ENCODE measurements around the gene MAP3K4. TPM values are rescaled to one million over a fixed set of nuclear protein-coding genes. Genes with fewer than 3 reads are reported as not detected.

MAP3K4 gene
- total and polyA plus RNA-seq, 2 of the 8 experiments (the other 6 are each of a cell fraction or from before 2014, with no cell fraction given) = 16.6 to 51.6 TPM

- peaks cover 14 to 92% of the 10 kb centered on the region in 2 experiments for H3K79me2 ChIP-seq (ENCODE audit: control insufficient read depth in 1 of 2, insufficient read depth in 2 of 2, low read length in 2 of 2)
- no peak overlapping the region for H3K27ac ChIP-seq (ENCODE audit: low read depth, low read length)
- peaks cover 10% of the 10 kb centered on the region for H3K79me1 ChIP-seq (ENCODE audit: low read depth, low read length)
- H3K36me3 ChIP-seq (ENCODE audit: control insufficient read depth in 2 of 4, insufficient read depth in 4 of 4, low read length in 3 of 4) = no peaks in the 10 kb centered on the region; a peak in 3 of 8 replicates
- H4K20me1 ChIP-seq (replicated peaks in 1 of 2; ENCODE audit: control insufficient read depth in 1 of 2, insufficient read depth in 2 of 2, low read length in 2 of 2) = peaks cover 3 to 16% of the 10 kb centered on the region in 2 experiments
- no peak overlapping the region for H3K9ac ChIP-seq (replicated peaks in 1 of 4; ENCODE audit: extremely low read depth in 1 of 4, low read depth in 3 of 4, low read length in 3 of 4)
- H3K4me2 ChIP-seq (ENCODE audit: insufficient read depth in 1 of 2, low read depth in 2 of 2, low read length in 2 of 2) = no peak overlapping the region
- H2BK15ac ChIP-seq (ENCODE audit: low read length) = no peak overlapping the region
- peaks cover 0 to 6% (median 1%) of the 10 kb centered on the region in 4 experiments; a peak in 1 of 7 replicates for H3K4me1 ChIP-seq (replicated peaks in 1 of 4; ENCODE audit: control insufficient read depth in 3 of 4, insufficient read depth in 4 of 4, low read length in 3 of 4)
- no peak overlapping the region for H2BK120ac ChIP-seq (replicated peaks; ENCODE audit: low read depth, low read length)
- FAIRE-seq = no peak
- H3K56ac ChIP-seq (replicated peaks; ENCODE audit: insufficient read length, low read depth, low read length) = no peak overlapping the region
- no peak overlapping the region for H3K4ac ChIP-seq (replicated peaks; ENCODE audit: insufficient read length, low read depth, low read length)
- H2BK20ac ChIP-seq (ENCODE audit: low read length) = no peak overlapping the region
- no peak overlapping the region for H4K91ac ChIP-seq (replicated peaks; ENCODE audit: insufficient read length, low read length)
- no peak overlapping the region for H4K8ac ChIP-seq (ENCODE audit: extremely low read depth, insufficient read depth, low read length)
- H3K23me2 ChIP-seq (ENCODE audit: low read depth, low read length) = no peaks in the 10 kb centered on the region
- H3K23ac ChIP-seq (ENCODE audit: insufficient read length) = no peak overlapping the region
- no peak overlapping the region for H2BK5ac ChIP-seq (ENCODE audit: low read depth, low read length)
- H2BK12ac ChIP-seq (ENCODE audit: low read depth, low read length) = no peak overlapping the region
- 90% methylated on average over 3 of the region's 3 CpGs; no CpG with 5 or more reads in 1 of the 2 experiments for WGBS, 2 experiments (ENCODE audit: extremely low coverage in 1 of 2, insufficient coverage in 1 of 2, insufficient read length in 1 of 2, insufficient replicate concordance in 2 of 2, low coverage in 1 of 2, low lambda C conversion rate in 2 of 2, missing lambda C conversion rate in 1 of 2)
- H2AK5ac ChIP-seq (ENCODE audit: low read depth, low read length) = no peak overlapping the region
- no peaks in the 10 kb centered on the region for H3K27me3 ChIP-seq (replicated peaks in 1 of 4; ENCODE audit: control insufficient read depth in 3 of 4, extremely low read depth in 1 of 4, insufficient read depth in 3 of 4, low read length in 3 of 4)
- H4K5ac ChIP-seq (ENCODE audit: insufficient read length, low read depth, low read length) = no peak overlapping the region
- ChIA-PET POLR2A (ENCODE audit: partially characterized antibody) (interaction anchor here (1.7 kb wide), 1 partner anchor 14 kb away, joined by 3 read pairs; no protein-coding TSS in a partner anchor), CTCF (ENCODE audit: partially characterized antibody) (interaction anchor here (0.9 kb wide), 2 partner anchors 373 to 376 kb away, joined by 3 read pairs; no protein-coding TSS in a partner anchor)
- no peaks in the 10 kb centered on the region for H3K9me3 ChIP-seq (ENCODE audit: insufficient read depth in 2 of 2, low read depth in 1 of 2, low read length in 1 of 2)
- H3K18ac ChIP-seq (ENCODE audit: extremely low read depth, low read length) = no peak overlapping the region
- no peak for DNase-seq (ENCODE audit: low read depth in 1 of 2, low spot score in 2 of 2)
- no peak overlapping the region for H3K4me3 ChIP-seq (ENCODE audit: extremely low read depth in 1 of 4, insufficient read depth in 2 of 4, low read depth in 3 of 4, low read length in 4 of 4)
- no peak overlapping the region for H2AFZ ChIP-seq (ENCODE audit: low read length)
- no peak overlapping the region for H3K14ac ChIP-seq (ENCODE audit: insufficient read length)
- TF ChIP-seq ATF2 (IDR thresholded peaks at IDR 0.05; ENCODE audit: low read length) (no peak), USF2 (IDR thresholded peaks at IDR 0.05; ENCODE audit: low read length) (no peak), POLR2AphosphoS5 (IDR thresholded peaks at IDR 0.05; ENCODE audit: low read depth, low read length) (no peak), TAF1 (IDR thresholded peaks at IDR 0.05; ENCODE audit: low read depth, low read length) (no peak), MAFK (IDR thresholded peaks at IDR 0.05; ENCODE audit: low read depth, low read length) (no peak), FOSL1 (IDR thresholded peaks at IDR 0.05; ENCODE audit: insufficient read depth, low read depth, low read length) (no peak), BCL11A (IDR thresholded peaks at IDR 0.05; ENCODE audit: low read depth in 2 of 2, low read length in 2 of 2) (no peak)
Measured at GRCh38 chr6:160998217-160998616, 6.6 kb downstream of the MAP3K4 start.
